MCF 10A (cell line): ENCODE measurements around the gene RPS23. TPM values are rescaled to one million over a fixed set of nuclear protein-coding genes. Genes with fewer than 3 reads are reported as not detected.

ENCODE experiments used
- BruUV-seq: library from RNA; stranded (reverse); fragments of 400-500 nt; replicated peaks from 2 replicates; lab custom pipeline; 2021; lab: Mats Ljungman, UMichigan
- CTCF ChIA-PET: fragments of 300-600 bp; sonication (Branson Sonifier 250); formaldehyde crosslinking; extraction: SDS; loops from one replicate; lab custom pipeline; 2021; ENCODE audit warnings: antibody characterized with exemption, inconsistent platforms; lab: Yijun Ruan, JAX
- POLR2A ChIA-PET: fragments of 300-600, 350-650 bp; sonication (Branson Sonifier 250); formaldehyde crosslinking; extraction: SDS; loops from one replicate; lab custom pipeline; 2020; ENCODE audit warnings: antibody characterized with exemption, inconsistent platforms; lab: Yijun Ruan, JAX
- DNase-seq: peaks from one replicate; pipeline ENCODE4 v3.0.0-alpha.2; 2018; ENCODE audit not compliant: unreplicated experiment
- H3K27ac Mint-ChIP-seq: one replicate; pipeline ENCODE4 v1.8.0; 2022; ENCODE audit warnings: mild to moderate bottlenecking, low read depth, mixed read lengths; ENCODE audit not compliant: unreplicated experiment
- H3K27me3 Mint-ChIP-seq: one replicate; pipeline ENCODE4 v1.8.0; 2022; ENCODE audit warnings: mixed read lengths; ENCODE audit not compliant: insufficient read depth, unreplicated experiment
- H3K36me3 Mint-ChIP-seq: one replicate; pipeline ENCODE4 v1.8.0; 2022; ENCODE audit warnings: mild to moderate bottlenecking, moderate library complexity, mixed read lengths; ENCODE audit not compliant: insufficient read depth, unreplicated experiment
- H3K4me1 Mint-ChIP-seq: one replicate; pipeline ENCODE4 v1.8.0; 2022; ENCODE audit warnings: mixed read lengths; ENCODE audit not compliant: insufficient read depth, unreplicated experiment
- H3K4me3 Mint-ChIP-seq: one replicate; pipeline ENCODE4 v1.8.0; 2022; ENCODE audit warnings: mild to moderate bottlenecking, moderate library complexity, mixed read lengths; ENCODE audit not compliant: unreplicated experiment
- H3K9me3 Mint-ChIP-seq: one replicate; pipeline ENCODE4 v1.8.0; 2022; ENCODE audit warnings: mixed read lengths; ENCODE audit not compliant: unreplicated experiment
- intact Hi-C: fragments of 100-400 bp; cut with micrococcal nuclease; formaldehyde crosslinking; loops from 2 replicates; pipeline ENCODE4 v1.14.1; 2022
- total RNA-seq: library from RNA; stranded (reverse); gene quantifications from 2 replicates; pipeline ENCODE4 v1.2.3, GENCODE V29; 2022
- TF ChIP-seq, protein P1 (sequence below): fragments of 200-600 bp; IDR thresholded peaks from one replicate; pipeline ENCODE4 v1.8.0; 2022; ENCODE audit warnings: antibody characterized with exemption, mild to moderate bottlenecking; ENCODE audit not compliant: unreplicated experiment

Gene RPS23
- total RNA-seq, 1 experiment from 2014 or later: 2,870 TPM

DNA sequence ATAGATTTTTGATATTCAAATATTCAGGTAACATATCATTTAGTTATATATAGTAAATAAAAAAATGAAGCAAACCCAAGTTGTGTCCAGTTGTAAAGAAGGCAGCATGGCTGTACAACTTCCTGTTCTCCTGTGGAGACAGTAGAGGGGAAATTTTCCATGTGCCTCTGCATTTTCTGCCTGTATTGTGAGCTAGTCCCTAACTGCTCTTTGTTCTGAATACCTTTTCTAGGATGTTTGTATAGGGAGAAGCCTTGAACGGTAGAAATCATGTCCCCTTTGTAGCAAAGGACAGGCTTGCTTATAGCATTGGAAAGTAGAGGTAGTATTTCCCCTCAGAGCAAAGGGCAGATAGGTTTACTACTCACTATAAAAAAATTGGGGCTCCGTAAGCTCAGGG is 13.3 kb upstream of the RPS23 start:
- Mint-ChIP-seq H3K9me3 (no peaks in the 10 kb centered on the region), H3K27ac (no peak overlapping the region), H3K4me3 (no peak overlapping the region), H3K27me3 (no peaks in the 10 kb centered on the region), H3K36me3 (no peaks in the 10 kb centered on the region), H3K4me1 (peaks cover 6% of the 10 kb centered on the region)
- intact Hi-C loops: no loop called here
- CTCF ChIA-PET: interaction anchor here (0.6 to 1.1 kb wide), 3 partner anchors 787 to 1984 kb away, joined by 3 to 5 read pairs (median 3); no protein-coding TSS in a partner anchor
- no peak for DNase-seq
- no TSS peak for BruUV-seq
- POLR2A ChIA-PET: interaction anchor here (0.6 kb wide), 1 partner anchor 538 kb away, joined by 3 read pairs; no protein-coding TSS in a partner anchor
- TF ChIP-seq, protein P1, sequence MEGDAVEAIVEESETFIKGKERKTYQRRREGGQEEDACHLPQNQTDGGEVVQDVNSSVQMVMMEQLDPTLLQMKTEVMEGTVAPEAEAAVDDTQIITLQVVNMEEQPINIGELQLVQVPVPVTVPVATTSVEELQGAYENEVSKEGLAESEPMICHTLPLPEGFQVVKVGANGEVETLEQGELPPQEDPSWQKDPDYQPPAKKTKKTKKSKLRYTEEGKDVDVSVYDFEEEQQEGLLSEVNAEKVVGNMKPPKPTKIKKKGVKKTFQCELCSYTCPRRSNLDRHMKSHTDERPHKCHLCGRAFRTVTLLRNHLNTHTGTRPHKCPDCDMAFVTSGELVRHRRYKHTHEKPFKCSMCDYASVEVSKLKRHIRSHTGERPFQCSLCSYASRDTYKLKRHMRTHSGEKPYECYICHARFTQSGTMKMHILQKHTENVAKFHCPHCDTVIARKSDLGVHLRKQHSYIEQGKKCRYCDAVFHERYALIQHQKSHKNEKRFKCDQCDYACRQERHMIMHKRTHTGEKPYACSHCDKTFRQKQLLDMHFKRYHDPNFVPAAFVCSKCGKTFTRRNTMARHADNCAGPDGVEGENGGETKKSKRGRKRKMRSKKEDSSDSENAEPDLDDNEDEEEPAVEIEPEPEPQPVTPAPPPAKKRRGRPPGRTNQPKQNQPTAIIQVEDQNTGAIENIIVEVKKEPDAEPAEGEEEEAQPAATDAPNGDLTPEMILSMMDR: no peak

DNA sequence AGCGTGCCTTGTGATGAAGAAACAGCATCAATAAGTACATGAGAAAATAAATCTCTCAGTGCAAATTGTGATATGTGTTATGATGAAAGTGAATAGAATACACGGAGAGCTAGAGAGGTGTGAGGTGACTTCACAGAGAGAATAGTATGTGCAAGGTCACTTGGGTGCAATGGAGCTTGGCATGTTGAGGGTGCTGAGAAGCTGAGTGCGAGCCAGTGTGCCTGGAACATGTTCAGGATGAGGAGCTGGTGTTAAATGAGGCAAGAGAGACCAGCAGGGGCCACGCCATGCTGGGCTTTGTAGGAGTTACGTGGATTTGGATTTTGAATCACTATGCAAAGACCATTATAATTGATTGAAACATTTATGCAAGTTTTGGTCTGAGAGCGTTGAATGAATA is 12.8 kb upstream of the RPS23 start:
- no TSS peak for BruUV-seq
- H3K4me3 Mint-ChIP-seq: no peak overlapping the region
- H3K27ac Mint-ChIP-seq: no peak overlapping the region
- intact Hi-C loops: no loop called here
- TF ChIP-seq, protein P1: no peak
- H3K9me3 Mint-ChIP-seq: no peaks in the 10 kb centered on the region
- DNase-seq: no peak
- no peaks in the 10 kb centered on the region for H3K27me3 Mint-ChIP-seq
- peaks cover under 1% of the 10 kb centered on the region for H3K36me3 Mint-ChIP-seq
- POLR2A ChIA-PET: interaction anchor here (1.3 kb wide), 1 partner anchor 14 kb away, joined by 3 read pairs; no protein-coding TSS in a partner anchor
- H3K4me1 Mint-ChIP-seq: peaks cover 9% of the 10 kb centered on the region
- CTCF ChIA-PET: interaction anchor here (0.5 to 0.6 kb wide), 3 partner anchors 649 to 1386 kb away, joined by 3 read pairs; no protein-coding TSS in a partner anchor

DNA sequence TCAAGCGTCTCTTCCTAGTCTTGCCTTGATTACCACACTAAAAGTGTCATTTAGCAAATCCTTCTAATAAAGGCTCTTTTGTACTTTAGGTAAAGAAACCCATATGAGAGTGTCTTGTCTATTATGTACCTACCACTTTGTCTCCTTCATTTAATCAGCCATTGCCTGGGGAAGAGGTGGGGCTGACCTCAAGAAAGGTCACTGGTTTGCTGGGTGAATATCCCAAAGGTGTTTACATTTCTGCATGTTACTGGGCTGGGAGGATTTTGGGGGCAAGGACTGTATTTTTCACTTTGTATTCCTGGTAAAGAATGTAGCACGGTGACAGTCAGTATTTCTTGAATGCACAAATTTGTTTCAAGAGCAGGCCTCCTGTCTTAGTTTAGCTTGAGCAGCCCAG is 11.9 kb upstream of the RPS23 start:
- TF ChIP-seq, protein P1: no peak
- Mint-ChIP-seq H3K27me3 (no peaks in the 10 kb centered on the region), H3K4me3 (no peak overlapping the region), H3K36me3 (peaks cover 6% of the 10 kb centered on the region), H3K27ac (no peak overlapping the region), H3K9me3 (no peaks in the 10 kb centered on the region), H3K4me1 (peaks cover 12% of the 10 kb centered on the region)
- intact Hi-C loops: no loop called here
- ChIA-PET CTCF (no interaction called here), POLR2A (interaction anchor here (1.3 kb wide), 1 partner anchor 13 kb away, joined by 3 read pairs; no protein-coding TSS in a partner anchor)
- no TSS peak for BruUV-seq
- DNase-seq: no peak

DNA sequence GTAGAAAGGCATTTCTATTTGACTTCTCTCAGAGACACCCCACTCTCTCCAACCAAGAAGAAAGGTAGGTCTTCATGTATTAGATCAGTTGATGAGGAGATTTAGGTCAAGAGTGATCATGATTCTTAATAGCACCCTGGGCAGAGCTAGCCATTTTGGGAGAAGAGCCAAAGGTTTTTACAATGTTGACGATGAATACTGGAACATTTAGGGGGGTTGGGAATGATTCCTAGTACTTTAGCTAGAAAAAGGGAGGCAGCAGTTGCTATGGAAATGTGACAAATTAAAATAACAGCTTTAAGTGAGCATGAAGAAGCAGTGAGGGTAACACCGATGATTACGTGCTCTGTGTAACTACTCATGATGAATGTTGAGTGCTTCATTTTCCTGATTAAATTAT is 9.5 kb upstream of the RPS23 start:
- no TSS peak for BruUV-seq

More for the DNA sequence above, 9.5 kb upstream of the RPS23 start:
- intact Hi-C loops: no loop called here
- Mint-ChIP-seq H3K4me3 (no peak overlapping the region), H3K27me3 (no peaks in the 10 kb centered on the region), H3K4me1 (peaks cover 15% of the 10 kb centered on the region), H3K36me3 (peaks cover 11% of the 10 kb centered on the region), H3K27ac (no peak overlapping the region), H3K9me3 (no peaks in the 10 kb centered on the region)
- no peak for DNase-seq
- TF ChIP-seq, protein P1: no peak
- ChIA-PET CTCF (interaction anchor here (1.3 kb wide), 1 partner anchor 8 kb away, joined by 3 read pairs; no protein-coding TSS in a partner anchor), POLR2A (interaction anchor here (0.6 to 2.1 kb wide), 2 partner anchors 9 to 1004 kb away, joined by 4 to 11 read pairs; partner anchors contain the start of gene RPS23)
